Brain microvascular endothelial cell (primary cell): ENCODE measurements around the gene INPP5F.
A peak's percentile ranks its signal among the peaks of the same experiment; 100 is the strongest.

Experiments
- DNase-seq: peaks from one replicate; pipeline ENCODE4 v3.0.0-alpha.2; 2020
- H3K27ac ChIP-seq: fragments of 250-450 bp; sonication (Bioruptor Pico); 2 replicates; pipeline ENCODE4 v1.5.1; 2020; ENCODE audit warnings: mild to moderate bottlenecking, moderate library complexity
- H3K27me3 ChIP-seq: fragments of 250-450 bp; sonication (Bioruptor Pico); replicated peaks from 2 replicates; pipeline ENCODE4 v1.5.1; 2020; ENCODE audit warnings: mild to moderate bottlenecking
- H3K36me3 ChIP-seq: fragments of 250-450 bp; sonication (Bioruptor Pico); replicated peaks from 2 replicates; pipeline ENCODE4 v1.5.1; 2020; ENCODE audit warnings: mild to moderate bottlenecking
- H3K4me3 ChIP-seq: 2 replicates; pipeline ENCODE4 v1.5.1; 2011; ENCODE audit warnings: low read depth, mild to moderate bottlenecking, control low read depth, low read length, moderate library complexity
- in situ Hi-C: cut with HindIII; loops from 2 replicates; pipeline ENCODE4 v1.10.0; 2017; ENCODE audit warnings: low sequenced_read_pairs, low pct_ligation_motif_present
- TF ChIP-seq, protein P1 (sequence below): IDR thresholded peaks from 2 replicates; pipeline ENCODE4 v1.5.1; 2011; ENCODE audit warnings: low read depth, mild to moderate bottlenecking, moderate library complexity, low read length, control low read depth, inconsistent platforms; ENCODE audit errors: missing control alignments

The INPP5F gene

GRCh38 chr10:119742947-119743648, 17.2 kb downstream of the INPP5F start:
- peak; percentile 16 for DNase-seq
- Histone ChIP-seq H3K36me3 (no peaks in the 10 kb centered on the region), H3K27ac (no peak overlapping the region), H3K4me3 (no peak overlapping the region), H3K27me3 (no peaks in the 10 kb centered on the region)
- TF ChIP-seq, protein P1, sequence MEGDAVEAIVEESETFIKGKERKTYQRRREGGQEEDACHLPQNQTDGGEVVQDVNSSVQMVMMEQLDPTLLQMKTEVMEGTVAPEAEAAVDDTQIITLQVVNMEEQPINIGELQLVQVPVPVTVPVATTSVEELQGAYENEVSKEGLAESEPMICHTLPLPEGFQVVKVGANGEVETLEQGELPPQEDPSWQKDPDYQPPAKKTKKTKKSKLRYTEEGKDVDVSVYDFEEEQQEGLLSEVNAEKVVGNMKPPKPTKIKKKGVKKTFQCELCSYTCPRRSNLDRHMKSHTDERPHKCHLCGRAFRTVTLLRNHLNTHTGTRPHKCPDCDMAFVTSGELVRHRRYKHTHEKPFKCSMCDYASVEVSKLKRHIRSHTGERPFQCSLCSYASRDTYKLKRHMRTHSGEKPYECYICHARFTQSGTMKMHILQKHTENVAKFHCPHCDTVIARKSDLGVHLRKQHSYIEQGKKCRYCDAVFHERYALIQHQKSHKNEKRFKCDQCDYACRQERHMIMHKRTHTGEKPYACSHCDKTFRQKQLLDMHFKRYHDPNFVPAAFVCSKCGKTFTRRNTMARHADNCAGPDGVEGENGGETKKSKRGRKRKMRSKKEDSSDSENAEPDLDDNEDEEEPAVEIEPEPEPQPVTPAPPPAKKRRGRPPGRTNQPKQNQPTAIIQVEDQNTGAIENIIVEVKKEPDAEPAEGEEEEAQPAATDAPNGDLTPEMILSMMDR: no peak
- in situ Hi-C loops: no loop called here

GRCh38 chr10:119747940-119748339, 22.1 kb downstream of the INPP5F start:
- in situ Hi-C loops: no loop called here
- Histone ChIP-seq H3K27ac (no peak overlapping the region), H3K4me3 (no peak overlapping the region), H3K36me3 (no peaks in the 10 kb centered on the region), H3K27me3 (no peaks in the 10 kb centered on the region)
- TF ChIP-seq, protein P1: no peak
- no peak for DNase-seq

DNA sequence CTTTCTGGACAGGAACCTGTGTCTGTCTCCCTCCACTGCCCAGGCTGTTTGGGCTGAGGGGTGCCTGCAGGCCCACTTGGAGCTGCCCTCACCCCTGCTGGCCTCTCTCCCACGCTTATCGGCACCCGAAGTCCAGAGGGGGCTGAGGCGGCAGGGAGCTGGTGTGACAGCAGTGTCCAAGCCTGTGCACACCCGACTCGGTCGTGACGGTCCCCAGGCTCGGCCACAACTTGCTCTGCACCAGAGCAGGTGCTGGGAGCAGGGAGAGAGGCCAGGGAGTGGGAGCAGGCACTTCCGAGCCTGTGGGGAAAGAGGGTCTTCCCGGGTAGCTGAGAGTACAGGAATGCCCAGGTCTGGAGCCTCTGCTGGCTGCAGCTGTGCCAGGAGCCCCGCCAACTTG, 23.0 kb downstream of the INPP5F start:
- Histone ChIP-seq H3K27ac (no peak overlapping the region), H3K36me3 (no peaks in the 10 kb centered on the region), H3K27me3 (no peaks in the 10 kb centered on the region), H3K4me3 (no peak overlapping the region)
- TF ChIP-seq, protein P1: no peak
- DNase-seq: no peak
- in situ Hi-C loops: no loop called here

GRCh38 chr10:119749455-119749854, 23.6 kb downstream of the INPP5F start:
- no peaks in the 10 kb centered on the region for H3K27me3 ChIP-seq
- no peaks in the 10 kb centered on the region for H3K36me3 ChIP-seq
- in situ Hi-C loops: no loop called here
- DNase-seq: no peak
- H3K27ac ChIP-seq: no peak overlapping the region
- H3K4me3 ChIP-seq: no peak overlapping the region
- TF ChIP-seq, protein P1: no peak

DNA sequence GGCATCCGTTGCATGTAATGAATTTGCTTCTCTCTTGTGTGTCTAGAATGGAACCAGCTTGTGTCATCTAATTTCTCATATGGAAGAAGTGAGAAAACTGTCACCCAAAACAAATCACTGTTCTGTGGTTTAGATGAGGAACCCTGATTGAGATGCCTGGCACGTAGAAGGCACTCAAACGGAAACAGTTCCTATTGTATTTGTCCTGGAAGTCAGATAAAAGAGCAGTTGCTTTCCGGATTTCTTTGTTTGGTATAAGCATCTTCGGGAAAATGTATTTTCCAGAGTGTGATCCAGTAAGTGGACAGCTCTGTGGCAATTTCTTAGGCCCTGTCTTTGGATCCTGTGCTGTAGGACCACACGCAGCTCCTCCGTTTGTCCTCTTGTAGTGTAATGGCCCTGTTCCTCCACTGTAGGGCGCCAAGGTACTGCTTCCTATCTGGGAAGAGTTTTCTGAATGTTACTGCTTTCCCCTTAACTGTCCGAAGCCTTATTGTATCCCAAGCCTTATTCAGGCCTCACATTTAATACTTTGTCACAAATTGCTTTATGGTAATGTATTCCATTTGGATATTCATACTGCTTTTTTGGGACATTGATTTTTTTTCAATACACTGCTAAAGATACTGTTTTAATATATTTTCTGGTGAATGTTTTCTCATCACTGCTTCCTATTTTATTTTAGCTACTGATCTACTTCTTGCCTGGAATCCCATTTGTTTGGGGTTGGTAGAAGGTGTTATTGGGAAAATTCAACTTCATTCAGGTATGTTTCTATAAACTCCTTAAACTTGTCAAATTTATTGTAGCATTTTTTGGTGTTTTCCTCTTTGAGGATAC, 24.8 kb downstream of the INPP5F start:
- H3K4me3 ChIP-seq: no peak overlapping the region
- H3K27me3 ChIP-seq: no peaks in the 10 kb centered on the region
- H3K36me3 ChIP-seq: no peaks in the 10 kb centered on the region
- in situ Hi-C loops: no loop called here
- peak; percentile 69 for DNase-seq
- TF ChIP-seq, protein P1: peak; percentile 93
- H3K27ac ChIP-seq: no peak overlapping the region
